GM10248 (cell line): Measurements from ENCODE around the gene CDX1.

ENCODE experiments used
- CTCF ChIA-PET: fragments of 300-600 bp; sonication (Branson Sonifier 250); formaldehyde crosslinking; extraction: SDS; loops from one replicate; lab custom pipeline; 2021; ENCODE audit warnings: antibody characterized with exemption; lab: Yijun Ruan, JAX
- POLR2A ChIA-PET: fragments of 350-650 bp; sonication (Branson Sonifier 250); formaldehyde crosslinking; extraction: SDS; loops from one replicate; lab custom pipeline; 2020; ENCODE audit warnings: antibody characterized with exemption; lab: Yijun Ruan, JAX
- DNase-seq: peaks from one replicate; pipeline ENCODE4 v3.0.0; 2012; ENCODE audit errors: extremely low spot score
- TF ChIP-seq, protein P1 (sequence below): IDR thresholded peaks from 2 replicates; pipeline ENCODE4 v1.5.1; 2012; ENCODE audit warnings: mild to moderate bottlenecking, low read depth; ENCODE audit errors: extremely low read depth, missing control alignments, control extremely low read depth

Gene CDX1

DNA sequence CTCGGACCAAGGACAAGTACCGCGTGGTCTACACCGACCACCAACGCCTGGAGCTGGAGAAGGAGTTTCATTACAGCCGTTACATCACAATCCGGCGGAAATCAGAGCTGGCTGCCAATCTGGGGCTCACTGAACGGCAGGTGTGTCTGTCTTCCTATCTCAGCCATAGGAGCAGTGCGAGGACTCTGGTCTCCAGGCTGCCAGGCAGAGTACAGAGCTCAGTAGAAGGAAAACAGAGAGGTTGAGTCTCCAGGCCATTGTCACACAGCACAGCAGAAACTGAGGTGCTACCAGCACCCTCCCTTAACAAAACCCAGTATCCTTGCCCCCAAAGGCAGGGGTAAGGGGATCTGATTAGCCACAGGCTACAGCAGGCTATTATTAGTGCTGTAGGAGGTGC, 16.2 kb downstream of the CDX1 start:
- TF ChIP-seq, protein P1, sequence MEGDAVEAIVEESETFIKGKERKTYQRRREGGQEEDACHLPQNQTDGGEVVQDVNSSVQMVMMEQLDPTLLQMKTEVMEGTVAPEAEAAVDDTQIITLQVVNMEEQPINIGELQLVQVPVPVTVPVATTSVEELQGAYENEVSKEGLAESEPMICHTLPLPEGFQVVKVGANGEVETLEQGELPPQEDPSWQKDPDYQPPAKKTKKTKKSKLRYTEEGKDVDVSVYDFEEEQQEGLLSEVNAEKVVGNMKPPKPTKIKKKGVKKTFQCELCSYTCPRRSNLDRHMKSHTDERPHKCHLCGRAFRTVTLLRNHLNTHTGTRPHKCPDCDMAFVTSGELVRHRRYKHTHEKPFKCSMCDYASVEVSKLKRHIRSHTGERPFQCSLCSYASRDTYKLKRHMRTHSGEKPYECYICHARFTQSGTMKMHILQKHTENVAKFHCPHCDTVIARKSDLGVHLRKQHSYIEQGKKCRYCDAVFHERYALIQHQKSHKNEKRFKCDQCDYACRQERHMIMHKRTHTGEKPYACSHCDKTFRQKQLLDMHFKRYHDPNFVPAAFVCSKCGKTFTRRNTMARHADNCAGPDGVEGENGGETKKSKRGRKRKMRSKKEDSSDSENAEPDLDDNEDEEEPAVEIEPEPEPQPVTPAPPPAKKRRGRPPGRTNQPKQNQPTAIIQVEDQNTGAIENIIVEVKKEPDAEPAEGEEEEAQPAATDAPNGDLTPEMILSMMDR, result no peak
- no peak for DNase-seq
- ChIA-PET POLR2A (no interaction called here), CTCF (interaction anchor here (1.6 to 1.9 kb wide), 2 partner anchors 14 to 49 kb away, joined by 5 read pairs; no protein-coding TSS in a partner anchor)

- TF ChIP-seq, protein P1, result no peak
- ChIA-PET POLR2A (no interaction called here), CTCF (no interaction called here)
- DNase-seq, result no peak
These were observed 16.9 kb downstream of the CDX1 start for GRCh38 chr5:150183436-150183835.

- TF ChIP-seq, protein P1, result no peak
- POLR2A ChIA-PET, result no interaction called here
- CTCF ChIA-PET, result interaction anchor here (1.1 kb wide), 1 partner anchor 8 kb away, joined by 3 read pairs; no protein-coding TSS in a partner anchor
- no peak for DNase-seq
These were observed 17.4 kb downstream of the CDX1 start for GRCh38 chr5:150184006-150184405.

- CTCF ChIA-PET, result interaction anchor here (1.1 to 1.4 kb wide), 3 partner anchors 9 to 40 kb away, joined by 3 read pairs; no protein-coding TSS in a partner anchor
These were observed 18.7 kb downstream of the CDX1 start for GRCh38 chr5:150184990-150185912.

GRCh38 chr5:150186137-150186536, 19.6 kb downstream of the CDX1 start:
- ChIA-PET POLR2A (no interaction called here), CTCF (interaction anchor here (1.4 to 1.7 kb wide), 3 partner anchors 10 to 41 kb away, joined by 3 read pairs; no protein-coding TSS in a partner anchor)
- no peak for DNase-seq
- TF ChIP-seq, protein P1, result no peak

More at GRCh38 chr5:150184990-150185912, 18.7 kb downstream of the CDX1 start:
- TF ChIP-seq, protein P1, result no peak
- no peak for DNase-seq
- POLR2A ChIA-PET, result no interaction called here

DNA sequence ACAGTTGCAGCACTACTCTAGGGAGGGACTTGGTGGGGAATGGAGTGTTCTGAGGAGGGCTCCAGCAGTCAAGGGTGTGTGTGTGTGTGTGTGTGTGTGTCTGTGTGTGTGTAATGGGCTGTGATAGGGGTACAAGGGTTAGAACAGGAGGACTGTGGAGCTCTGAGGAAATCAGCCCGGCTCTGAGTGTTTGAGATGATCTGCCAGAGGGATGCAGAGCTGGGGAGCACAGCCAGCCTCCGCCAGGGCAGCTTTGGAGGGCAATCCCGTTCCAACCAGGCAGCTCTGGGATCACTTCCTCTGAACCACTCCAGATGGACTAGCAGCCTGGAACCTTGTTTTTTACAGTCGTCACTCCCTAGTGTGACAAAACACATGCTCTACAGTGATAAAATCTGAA, 20.3 kb downstream of the CDX1 start:
- DNase-seq, result no peak
- ChIA-PET CTCF (interaction anchor here (1.4 to 1.7 kb wide), 2 partner anchors 11 to 42 kb away, joined by 3 read pairs; no protein-coding TSS in a partner anchor), POLR2A (no interaction called here)
- TF ChIP-seq, protein P1, result no peak
